Measurements from ENCODE around the gene KCNE1. TPM values are rescaled to one million over a fixed set of nuclear protein-coding genes. Genes with fewer than 3 reads are reported as not detected.

KCNE1 gene
- total RNA-seq: 0.05 TPM in 1 of 2 replicates, not detected in the other

GRCh38 chr21:34511787-34512455 lies at the start of gene KCNE1:
Gene KCNE1, minus strand, starts transcription at chr21:34512210. Its CDS starts 62,576 bp downstream, at chr21:34449634.

GRCh38 chr21:34423805-34424204 lies 88.2 kb downstream of the KCNE1 start, which contains the start of gene SMIM34:
Gene SMIM34, minus strand, starts transcription at chr21:34423951. Its CDS starts 112 bp downstream, at chr21:34423839.

Other genes with a start within 250 kb of the KCNE1 start
- gene KCNE2, start 148.2 kb downstream of the KCNE1 start, total RNA-seq: not detected in 2 replicates
- 1.3 and 19.6 TPM in 2 replicates for gene SMIM11, start 136.7 kb downstream of the KCNE1 start, total RNA-seq
- not detected in 2 replicates for gene SMIM34, start 88.3 kb downstream of the KCNE1 start, total RNA-seq
- gene RCAN1, start 102.9 kb upstream of the KCNE1 start, total RNA-seq: 11.4 and 14.3 TPM in 2 replicates
- not detected in 2 replicates for gene CLIC6, start 156.8 kb upstream of the KCNE1 start, total RNA-seq

Measured in cardiac ventricle fibroblast (primary cell).